Activated T-cell treated with anti-CD3 and anti-CD28 coated beads, Interleukin-2, amount 50 U/mL, for 4 hours (primary cell): Measurements from ENCODE around the gene KLK12. TPM values are rescaled to one million over a fixed set of nuclear protein-coding genes. Genes with fewer than 3 reads are reported as not detected.

Experiments
- ATAC-seq, 2 donors: fragments of 200-7000 bp; cut with Tn5 transposase; one replicate each; pipeline ENCODE4 v1.10.0; 2021
- DNase-seq: peaks from one replicate; pipeline ENCODE4 v3.0.0-alpha.2; 2020
- H3K27me3 Mint-ChIP-seq: one replicate; pipeline ENCODE4 v1.8.0; 2021; ENCODE audit warnings: low read depth, mixed read lengths
- H3K36me3 Mint-ChIP-seq: one replicate; pipeline ENCODE4 v1.8.0; 2022; ENCODE audit warnings: mixed read lengths; ENCODE audit not compliant: insufficient read depth
- H3K4me1 Mint-ChIP-seq: one replicate; pipeline ENCODE4 v1.8.0; 2021; ENCODE audit warnings: low read depth, mixed read lengths
- H3K4me3 Mint-ChIP-seq: one replicate; pipeline ENCODE4 v1.8.0; 2021; ENCODE audit warnings: mild to moderate bottlenecking, moderate library complexity, mixed read lengths
- H3K9me3 Mint-ChIP-seq: one replicate; pipeline ENCODE4 v1.8.0; 2021; ENCODE audit warnings: mixed read lengths
- total RNA-seq, 3 donors: library from RNA; stranded (reverse); gene quantifications; one replicate each; pipeline ENCODE4 v1.2.1, GENCODE V29; 2021

KLK12 gene, protein sequence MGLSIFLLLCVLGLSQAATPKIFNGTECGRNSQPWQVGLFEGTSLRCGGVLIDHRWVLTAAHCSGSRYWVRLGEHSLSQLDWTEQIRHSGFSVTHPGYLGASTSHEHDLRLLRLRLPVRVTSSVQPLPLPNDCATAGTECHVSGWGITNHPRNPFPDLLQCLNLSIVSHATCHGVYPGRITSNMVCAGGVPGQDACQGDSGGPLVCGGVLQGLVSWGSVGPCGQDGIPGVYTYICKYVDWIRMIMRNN
- not detected for total RNA-seq

DNA sequence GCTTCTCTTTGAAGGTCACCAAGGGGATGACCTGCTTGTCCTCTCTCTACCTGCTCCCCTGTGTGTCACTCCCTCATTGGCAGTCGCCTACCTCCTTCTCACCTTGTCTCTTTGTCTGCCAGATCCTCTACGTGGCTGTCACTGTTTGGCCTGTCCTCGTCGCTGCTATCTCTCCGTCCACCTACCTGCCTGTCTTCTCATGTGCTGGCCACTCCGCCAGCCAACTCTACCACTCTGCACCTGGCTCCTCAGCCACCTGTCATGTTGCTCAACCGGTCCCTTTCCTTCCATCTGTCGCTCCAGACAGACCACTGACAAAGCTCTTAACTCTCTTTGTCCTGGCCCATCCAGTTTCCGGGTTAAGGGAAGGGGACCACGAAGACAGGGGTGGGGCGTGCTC is at the start of gene KLK12:
Gene KLK12, minus strand, starts transcription at position 299 of the 400 bp plus-strand sequence. CDS start 381 bp downstream, outside the sequence.
- Mint-ChIP-seq H3K36me3 (no peaks in the 10 kb centered on the region), H3K9me3 (no peaks in the 10 kb centered on the region), H3K27me3 (peaks cover 37% of the 10 kb centered on the region), H3K4me3 (no peak within 1 kb of the TSS), H3K4me1 (no peaks in the 10 kb centered on the region)
- DNase-seq (no peak), ATAC-seq (no peak)

DNA sequence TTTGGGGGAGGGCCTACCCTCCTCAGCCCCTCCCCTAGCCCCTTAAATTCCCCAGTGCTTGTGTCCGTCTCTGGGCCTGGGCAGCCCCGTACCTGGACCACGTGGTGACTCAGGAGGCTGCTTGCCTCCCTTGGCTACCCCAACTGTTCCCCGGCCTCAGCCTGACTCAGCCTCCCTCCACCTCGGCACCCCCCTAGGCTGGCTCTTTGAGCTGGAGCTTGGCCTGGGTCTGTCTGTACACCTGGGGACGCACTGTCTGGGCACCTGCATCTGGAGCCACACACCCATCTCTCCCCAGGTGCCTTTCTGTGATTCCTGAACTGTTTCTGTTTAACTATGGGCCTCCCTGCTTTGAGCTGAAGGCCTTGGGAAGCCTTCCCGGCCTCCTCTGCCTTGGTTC is 49.7 kb upstream of the KLK12 start:
- H3K4me1 Mint-ChIP-seq = no peaks in the 10 kb centered on the region

DNA sequence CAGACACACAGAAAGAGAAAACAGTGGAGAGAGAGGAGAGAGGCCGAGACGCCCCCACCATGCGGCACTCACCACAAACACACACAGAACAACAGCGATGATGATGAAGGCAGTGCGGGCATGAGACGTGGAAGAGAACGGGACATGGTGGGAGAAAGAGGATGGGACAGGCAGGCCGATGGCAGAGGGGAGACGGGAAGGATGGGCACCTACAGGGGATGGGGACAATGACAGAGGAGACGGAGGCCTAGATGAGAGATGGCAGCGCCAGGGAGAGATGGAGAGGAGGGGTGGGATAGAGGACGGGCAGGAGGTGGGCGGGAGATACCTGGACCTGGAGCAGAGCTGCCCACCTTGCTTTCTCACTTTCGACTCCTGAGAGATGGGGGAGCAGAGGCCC is 49.0 kb upstream of the KLK12 start:
- H3K4me3 Mint-ChIP-seq = no peak overlapping the region
- H3K9me3 Mint-ChIP-seq = no peaks in the 10 kb centered on the region
- DNase-seq (no peak), ATAC-seq (no peak)
- H3K4me1 Mint-ChIP-seq = no peaks in the 10 kb centered on the region
- H3K27me3 Mint-ChIP-seq = peaks cover 8% of the 10 kb centered on the region
- peaks cover 4% of the 10 kb centered on the region for H3K36me3 Mint-ChIP-seq

More for the DNA sequence above, 49.7 kb upstream of the KLK12 start:
- Mint-ChIP-seq H3K27me3 (peaks cover 8% of the 10 kb centered on the region), H3K9me3 (no peaks in the 10 kb centered on the region), H3K36me3 (peaks cover 6% of the 10 kb centered on the region), H3K4me3 (no peak overlapping the region)
- no peak for ATAC-seq
- no peak for DNase-seq

DNA sequence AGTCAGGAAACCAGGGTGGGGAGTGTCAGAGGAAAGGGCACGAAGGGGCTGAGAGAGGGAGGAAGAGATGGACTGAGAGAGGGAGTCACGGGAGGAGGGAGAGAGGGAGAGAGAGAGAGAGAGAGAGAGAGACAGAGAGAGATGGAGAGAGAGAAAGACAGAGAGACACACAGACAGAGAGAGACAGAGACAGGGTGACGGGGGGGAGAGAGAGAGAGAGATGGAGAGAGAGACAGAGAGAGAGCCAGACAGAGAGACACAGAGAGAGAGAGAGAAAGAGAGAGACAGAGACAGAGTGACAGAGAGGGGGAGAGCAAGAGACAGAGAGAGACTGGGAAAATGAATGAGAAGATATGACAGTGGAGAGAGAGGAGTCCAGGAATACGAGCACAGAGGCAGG is 48.4 kb upstream of the KLK12 start:
- Mint-ChIP-seq H3K9me3 (no peaks in the 10 kb centered on the region), H3K4me1 (no peaks in the 10 kb centered on the region), H3K36me3 (peaks cover 4% of the 10 kb centered on the region), H3K27me3 (peaks cover 8% of the 10 kb centered on the region), H3K4me3 (no peak overlapping the region)
- DNase-seq (no peak), ATAC-seq (no peak)

DNA sequence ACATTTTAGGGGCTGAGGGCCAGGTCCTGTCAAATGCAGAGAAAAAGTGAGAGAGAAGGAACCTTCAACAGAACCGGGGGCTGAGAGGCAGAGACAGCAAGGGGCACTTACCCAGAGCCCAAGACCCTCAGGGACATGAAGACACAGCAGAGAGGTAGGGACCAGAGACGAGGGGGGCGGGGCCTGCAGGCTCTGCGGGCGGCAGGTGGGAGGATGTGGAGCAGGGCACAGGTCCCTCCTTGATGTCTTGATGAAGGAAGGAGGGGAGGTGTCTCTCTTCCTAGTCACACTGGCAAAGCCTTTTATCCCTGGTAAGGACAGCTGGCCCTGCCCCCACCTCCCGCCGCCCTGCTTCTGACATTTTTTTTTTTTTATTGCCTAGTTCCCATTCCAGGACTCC is 47.8 kb upstream of the KLK12 start, which contains the start of gene KLK14:
Gene KLK14, minus strand, starts transcription at position 277 of the 400 bp plus-strand sequence. Its CDS starts 273 bp downstream, at position 4.
- H3K36me3 Mint-ChIP-seq = peaks cover 4% of the 10 kb centered on the region
- DNase-seq (no peak), ATAC-seq (no peak)
- no peak within 1 kb of the TSS for H3K4me3 Mint-ChIP-seq
- H3K27me3 Mint-ChIP-seq = peaks cover 8% of the 10 kb centered on the region
- H3K4me1 Mint-ChIP-seq = no peaks in the 10 kb centered on the region
- H3K9me3 Mint-ChIP-seq = no peaks in the 10 kb centered on the region

DNA sequence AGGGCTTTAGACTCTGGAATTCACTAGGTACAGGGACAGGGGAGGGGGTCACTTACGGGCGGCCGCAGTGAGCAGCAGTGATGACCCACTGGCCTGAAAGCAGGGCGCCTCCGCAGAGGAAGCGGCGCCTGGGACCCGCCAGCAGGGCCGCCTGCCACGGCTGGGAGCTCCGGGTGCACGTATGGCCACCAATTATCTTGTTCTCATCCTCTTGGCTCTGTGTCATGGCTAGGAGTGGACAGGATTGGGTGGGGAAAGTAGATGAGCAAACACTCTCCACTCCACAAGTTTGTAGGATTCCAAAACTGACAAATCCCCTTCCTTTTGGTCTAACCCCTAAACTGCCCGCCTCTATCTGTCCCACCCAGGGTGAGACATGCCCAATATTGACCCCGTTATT is 46.7 kb upstream of the KLK12 start:
- Mint-ChIP-seq H3K9me3 (no peaks in the 10 kb centered on the region), H3K27me3 (peaks cover 8% of the 10 kb centered on the region), H3K4me3 (no peak overlapping the region), H3K4me1 (no peaks in the 10 kb centered on the region), H3K36me3 (peaks cover 1% of the 10 kb centered on the region)
- DNase-seq (no peak), ATAC-seq (no peak)

DNA sequence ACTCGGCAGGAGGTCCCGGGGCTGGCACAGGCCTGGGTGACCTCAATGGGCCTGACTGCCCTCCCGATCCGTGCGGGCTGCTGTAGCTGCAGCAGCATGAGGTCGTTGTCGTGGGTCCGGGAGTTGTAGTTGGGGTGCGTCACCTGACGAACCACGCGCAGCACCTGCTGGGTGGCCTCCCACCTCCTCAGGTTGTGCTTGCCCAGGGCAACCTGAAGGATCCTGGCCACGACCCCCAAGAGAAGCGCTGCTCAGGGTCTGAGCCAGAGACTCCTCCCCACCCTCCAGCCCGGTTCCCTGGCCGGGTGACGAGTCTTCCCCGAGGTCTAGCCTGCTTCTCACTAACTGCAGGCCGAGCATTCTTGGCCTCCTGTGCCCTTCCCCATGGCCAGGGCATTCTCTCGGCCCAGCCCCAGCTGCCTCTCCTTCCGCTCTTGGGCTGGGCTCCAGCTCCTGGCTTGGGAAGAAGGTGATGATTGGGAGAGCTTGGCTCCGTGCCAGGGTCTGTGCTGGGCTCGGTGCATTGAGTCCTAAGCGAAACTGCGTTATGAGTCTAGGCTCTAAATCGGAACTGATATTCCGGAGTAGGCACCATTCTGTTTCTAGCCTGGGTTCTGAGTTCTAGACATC is 44.8 kb upstream of the KLK12 start:
- DNase-seq = no peak
- ATAC-seq = no peak
- Mint-ChIP-seq H3K36me3 (peaks cover 1% of the 10 kb centered on the region), H3K27me3 (peaks cover 8% of the 10 kb centered on the region), H3K4me3 (no peak overlapping the region), H3K4me1 (no peaks in the 10 kb centered on the region), H3K9me3 (no peaks in the 10 kb centered on the region)

DNA sequence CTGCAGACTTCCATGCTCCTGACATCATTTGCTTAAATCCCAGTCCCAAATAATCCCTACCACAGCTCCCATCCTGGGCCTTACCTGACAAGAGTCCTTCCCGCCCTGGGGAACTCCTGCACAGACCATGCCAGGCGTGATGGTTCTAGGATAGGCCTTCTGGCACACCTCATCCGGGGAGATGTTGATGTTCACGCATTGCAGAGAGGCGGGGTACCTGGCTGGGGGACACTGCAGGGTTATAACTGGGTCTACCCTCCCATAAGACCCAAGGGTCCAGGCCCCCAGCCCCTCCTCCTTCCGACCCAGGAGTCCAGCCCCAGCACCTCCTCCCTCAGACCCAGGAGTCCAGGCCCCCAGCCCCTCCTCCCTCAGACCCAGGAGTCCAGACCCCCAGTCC is 43.9 kb upstream of the KLK12 start:
- Mint-ChIP-seq H3K9me3 (peaks cover 7% of the 10 kb centered on the region), H3K36me3 (peaks cover 1% of the 10 kb centered on the region), H3K4me3 (no peak overlapping the region), H3K27me3 (peaks cover 11% of the 10 kb centered on the region), H3K4me1 (no peaks in the 10 kb centered on the region)
- DNase-seq (no peak), ATAC-seq (no peak)

DNA sequence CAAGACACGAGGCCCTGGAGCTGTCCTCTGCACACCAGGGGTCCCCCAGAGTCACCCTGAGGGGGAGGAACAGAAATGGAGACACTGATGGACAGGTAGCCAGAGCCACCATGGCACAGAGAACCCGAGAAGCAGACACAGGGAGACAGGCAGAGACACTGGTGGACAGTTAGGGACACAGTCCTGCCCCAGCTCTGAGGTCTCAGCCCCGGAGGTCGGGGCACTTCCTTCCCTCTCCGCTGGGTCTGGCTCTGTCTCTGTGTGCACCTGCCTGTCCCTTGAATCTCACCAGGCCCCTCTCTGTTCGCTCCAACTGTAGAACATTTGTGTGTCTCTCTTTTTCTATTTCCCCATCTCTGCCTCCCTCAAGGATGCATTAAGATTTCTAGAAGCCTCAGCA is 43.3 kb upstream of the KLK12 start:
- Mint-ChIP-seq H3K9me3 (peaks cover 12% of the 10 kb centered on the region), H3K27me3 (peaks cover 4% of the 10 kb centered on the region), H3K4me3 (no peak overlapping the region), H3K4me1 (no peaks in the 10 kb centered on the region), H3K36me3 (no peaks in the 10 kb centered on the region)
- DNase-seq = no peak
- no peak for ATAC-seq

DNA sequence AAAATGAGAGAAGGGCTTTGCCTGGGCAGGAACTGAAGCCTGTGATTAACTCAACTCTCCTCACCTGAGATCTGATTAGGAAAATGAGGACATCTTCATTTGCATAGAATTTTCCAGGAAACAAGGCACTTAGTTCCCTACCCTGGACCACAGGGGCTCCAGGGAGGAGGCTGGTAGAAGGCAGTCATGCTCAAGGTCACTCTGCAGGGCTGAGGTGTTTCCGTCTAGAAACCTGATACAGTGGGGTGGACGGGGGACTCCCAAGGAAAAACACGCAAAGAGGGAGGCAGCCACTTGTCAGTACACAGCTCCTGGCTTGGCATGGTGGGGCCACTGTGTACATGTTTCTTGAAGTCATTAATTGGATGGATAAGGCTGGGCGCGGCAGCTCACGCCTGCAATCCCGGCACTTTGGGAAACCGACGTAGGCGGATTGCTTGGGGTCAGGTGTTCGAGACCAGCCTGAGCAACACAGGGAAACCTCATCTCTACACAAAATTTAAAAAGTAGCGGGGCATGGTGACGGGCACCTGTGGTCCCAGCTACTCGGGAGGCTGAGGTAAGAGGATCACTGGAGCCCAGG is 41.9 kb upstream of the KLK12 start:
- peaks cover 12% of the 10 kb centered on the region for H3K9me3 Mint-ChIP-seq
- ATAC-seq = no peak
- no peak overlapping the region for H3K4me3 Mint-ChIP-seq
- no peak for DNase-seq
- H3K27me3 Mint-ChIP-seq = peaks cover 4% of the 10 kb centered on the region
- no peaks in the 10 kb centered on the region for H3K4me1 Mint-ChIP-seq
- no peaks in the 10 kb centered on the region for H3K36me3 Mint-ChIP-seq

DNA sequence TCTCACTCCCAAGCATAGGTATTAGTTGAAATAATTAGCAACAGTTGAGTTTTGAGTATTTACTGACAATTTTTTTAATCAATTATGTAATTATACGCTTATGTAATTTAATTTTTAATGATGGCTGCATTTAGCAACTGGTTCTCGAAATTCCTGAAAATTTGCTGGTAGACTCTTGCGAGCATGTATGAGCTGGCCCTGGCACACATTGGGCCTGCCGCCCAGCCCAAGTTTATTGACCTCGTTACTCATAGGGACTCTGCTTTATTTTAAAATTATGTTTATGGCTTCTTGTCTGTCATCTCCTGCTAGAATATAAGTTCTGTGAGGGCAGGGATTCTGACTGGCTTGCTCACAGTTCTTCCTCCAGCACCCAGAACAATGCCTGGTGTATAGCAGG is 41.2 kb upstream of the KLK12 start:
- H3K27me3 Mint-ChIP-seq = peaks cover 4% of the 10 kb centered on the region
- ATAC-seq = no peak
- H3K9me3 Mint-ChIP-seq = peaks cover 12% of the 10 kb centered on the region
- no peaks in the 10 kb centered on the region for H3K36me3 Mint-ChIP-seq
- no peak for DNase-seq
- H3K4me1 Mint-ChIP-seq = no peaks in the 10 kb centered on the region
- no peak overlapping the region for H3K4me3 Mint-ChIP-seq

DNA sequence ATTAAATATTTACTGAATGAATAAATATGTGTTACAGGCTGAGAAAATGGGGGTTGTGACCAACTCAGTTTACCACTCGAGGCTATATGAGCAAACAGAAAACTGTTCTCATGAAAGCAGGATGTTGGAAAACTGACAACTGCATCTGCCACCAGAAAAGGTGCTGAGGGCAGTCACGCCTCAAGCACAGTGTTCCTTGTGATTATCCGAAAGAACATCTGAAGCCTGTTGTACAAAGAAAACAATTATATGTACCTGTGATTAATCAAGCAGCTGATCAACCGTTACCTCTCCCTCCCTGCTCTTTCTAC is 36.2 kb upstream of the KLK12 start:
- Mint-ChIP-seq H3K4me1 (no peaks in the 10 kb centered on the region), H3K4me3 (no peak overlapping the region), H3K27me3 (peaks cover 23% of the 10 kb centered on the region), H3K36me3 (no peaks in the 10 kb centered on the region), H3K9me3 (peaks cover 12% of the 10 kb centered on the region)
- DNase-seq (no peak), ATAC-seq (no peak)

DNA sequence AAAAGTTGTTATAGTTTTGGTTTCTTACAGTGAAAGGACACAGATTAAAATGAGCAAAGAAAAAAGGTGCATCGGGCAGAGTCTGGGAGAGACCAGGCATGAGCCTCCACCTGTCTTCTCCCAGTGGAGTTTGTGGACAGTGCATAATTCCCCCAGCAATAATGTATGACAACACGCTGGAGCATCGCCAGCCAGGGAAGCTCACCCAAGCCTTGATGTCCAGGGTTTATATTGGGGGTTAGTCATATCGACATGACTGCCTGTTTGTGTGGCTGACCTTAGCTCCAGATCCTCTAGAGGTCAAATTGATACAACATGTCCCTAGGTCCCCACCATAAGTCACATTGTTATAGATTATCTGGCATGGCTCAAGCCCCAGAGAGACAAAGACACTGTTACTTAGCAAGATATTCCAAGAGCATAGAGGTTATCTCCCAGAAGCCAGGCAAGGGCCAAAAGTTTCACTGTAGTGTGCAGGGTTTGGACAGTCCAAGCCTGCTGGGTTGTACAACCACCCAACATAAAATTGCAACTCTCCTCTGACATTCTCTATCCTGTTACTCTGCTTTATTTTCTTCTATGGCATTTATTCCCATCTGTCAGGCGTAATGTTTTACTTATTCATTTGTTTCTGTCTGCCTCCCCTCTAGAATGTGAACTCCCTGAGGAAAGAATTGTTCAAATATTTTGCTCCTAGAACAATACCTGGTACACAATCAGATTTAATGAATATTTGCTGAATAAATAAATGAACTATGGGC is 35.7 kb upstream of the KLK12 start:
- peaks cover 12% of the 10 kb centered on the region for H3K9me3 Mint-ChIP-seq
- ATAC-seq (no peak), DNase-seq (no peak)
- H3K4me1 Mint-ChIP-seq = no peaks in the 10 kb centered on the region
- peaks cover 26% of the 10 kb centered on the region for H3K27me3 Mint-ChIP-seq
- no peaks in the 10 kb centered on the region for H3K36me3 Mint-ChIP-seq
- no peak overlapping the region for H3K4me3 Mint-ChIP-seq

DNA sequence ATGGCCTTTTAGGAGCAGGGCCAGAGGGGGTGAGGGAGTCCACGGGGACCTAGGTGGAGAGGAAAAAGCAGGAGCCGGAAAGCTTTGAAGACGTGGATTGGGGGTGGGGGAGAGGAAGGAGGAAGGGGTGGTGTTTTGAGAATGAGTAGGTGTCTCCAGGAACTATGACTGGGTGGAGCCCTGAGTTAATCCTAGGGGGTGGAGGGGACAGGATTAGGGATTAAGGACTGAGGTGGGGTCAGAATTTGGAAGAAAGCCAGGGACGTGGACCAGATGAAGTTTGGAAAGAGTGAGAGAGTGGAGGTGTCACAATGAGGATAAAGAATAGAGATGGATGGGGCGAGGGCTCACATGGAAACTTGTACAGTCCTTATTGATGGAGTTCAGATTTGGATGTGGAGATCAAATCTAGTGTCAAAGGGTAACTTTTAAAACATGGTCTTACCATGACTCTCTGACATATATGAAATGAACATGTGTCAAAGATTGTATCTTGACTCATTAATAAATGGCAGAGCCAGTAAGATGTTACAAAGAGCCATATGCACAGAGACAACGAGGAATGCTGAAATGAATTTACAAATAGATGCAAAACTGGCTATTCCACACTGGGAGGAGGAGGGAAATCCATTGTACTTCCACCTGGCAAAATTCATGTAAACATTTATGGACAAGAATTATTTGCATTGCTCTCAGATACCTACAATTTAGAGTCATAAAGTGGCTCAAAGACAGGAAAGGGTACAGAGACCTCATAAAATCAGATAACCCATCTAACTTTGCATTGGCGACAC is 31.8 kb upstream of the KLK12 start:
- H3K4me3 Mint-ChIP-seq = no peak overlapping the region

More for the DNA sequence above, 31.8 kb upstream of the KLK12 start:
- peaks cover 47% of the 10 kb centered on the region for H3K27me3 Mint-ChIP-seq
- no peaks in the 10 kb centered on the region for H3K9me3 Mint-ChIP-seq
- H3K36me3 Mint-ChIP-seq = no peaks in the 10 kb centered on the region
- no peak for ATAC-seq
- peaks cover 3% of the 10 kb centered on the region for H3K4me1 Mint-ChIP-seq
- DNase-seq = no peak
